ENCODE measurements around the gene TM9SF1. TPM values are rescaled to one million over a fixed set of nuclear protein-coding genes. Genes with fewer than 3 reads are reported as not detected.

The TM9SF1 gene
- total RNA-seq, 1 experiment from 2014 or later, result 41.9 TPM

DNA sequence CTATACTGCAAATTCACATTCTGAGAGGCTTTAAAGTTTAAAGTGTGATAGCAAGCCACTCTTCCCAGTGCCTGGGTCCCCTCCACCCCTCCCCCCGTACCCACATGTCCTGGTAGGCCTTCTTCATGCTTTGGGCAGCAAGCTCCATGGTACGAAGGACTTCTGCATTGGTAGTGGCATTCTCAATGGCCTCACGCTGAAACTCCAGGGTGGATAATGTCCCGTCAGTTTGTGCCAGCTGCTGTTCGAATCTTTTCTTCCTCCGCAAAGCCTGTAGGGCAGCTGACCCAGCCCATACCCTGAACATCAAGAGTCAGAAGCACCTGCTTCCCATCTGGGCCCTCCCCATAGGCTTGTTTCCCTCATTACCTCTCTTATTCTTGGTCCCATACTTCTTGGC, 16.1 kb upstream of the TM9SF1 start:
- Histone ChIP-seq H3K4me1 (peaks cover 12% of the 10 kb centered on the region), H3K4me3 (ENCODE audit: low read depth, low read length) (no peak overlapping the region), H3K36me3 (ENCODE audit: control insufficient read depth, insufficient read depth, low read length) (peaks cover 4% of the 10 kb centered on the region), H3K27me3 (replicated peaks; ENCODE audit: control insufficient read depth, insufficient read depth, low read length) (no peaks in the 10 kb centered on the region), H3K9me3 (no peaks in the 10 kb centered on the region)
- no TSS peak for BruUV-seq (replicated peaks)
- Mint-ChIP-seq H3K4me1 (ENCODE audit: low read depth, unreplicated experiment) (peaks cover 12% of the 10 kb centered on the region), H3K4me3 (ENCODE audit: unreplicated experiment) (no peak overlapping the region), H3K27ac (ENCODE audit: unreplicated experiment) (no peak overlapping the region), H3K27me3 (ENCODE audit: insufficient read depth, unreplicated experiment) (no peaks in the 10 kb centered on the region), H3K36me3 (ENCODE audit: insufficient read depth, unreplicated experiment) (peaks cover 72% of the 10 kb centered on the region), H3K9me3 (ENCODE audit: unreplicated experiment) (no peaks in the 10 kb centered on the region)
- ChIA-PET CTCF (interaction anchor here (0.9 kb wide), 1 partner anchor 31 kb away, joined by 3 read pairs; the partner anchor contains the start of gene TINF2), POLR2A (interaction anchor here (0.6 kb wide), 1 partner anchor 31 kb away, joined by 3 read pairs; the partner anchor contains the start of gene TINF2)
- TF ChIP-seq CTCF (IDR thresholded peaks at IDR 0.05; ENCODE audit: insufficient read depth in 1 of 2, low read depth in 1 of 2, low read length in 1 of 2, severe bottlenecking in 1 of 2, unreplicated experiment in 1 of 2), result no peak
- intact Hi-C loops (cut with micrococcal nuclease; ENCODE audit: unreplicated experiment), result no loop called here
- DNase-seq, result no peak

GRCh38 chr14:24207625-24208024, 12.4 kb upstream of the TM9SF1 start:
- intact Hi-C loops (cut with micrococcal nuclease; ENCODE audit: unreplicated experiment), result no loop called here
- H3K27me3 Mint-ChIP-seq (ENCODE audit: insufficient read depth, unreplicated experiment), result no peaks in the 10 kb centered on the region
- H3K36me3 ChIP-seq (ENCODE audit: control insufficient read depth, insufficient read depth, low read length), result peaks cover 4% of the 10 kb centered on the region
- peaks cover 6% of the 10 kb centered on the region for H3K9me3 ChIP-seq
- CTCF ChIA-PET, result interaction anchor here (0.7 kb wide), 1 partner anchor 68 kb away, joined by 3 read pairs; no protein-coding TSS in a partner anchor
- BruUV-seq (replicated peaks), result no TSS peak
- H3K27ac Mint-ChIP-seq (ENCODE audit: unreplicated experiment), result no peak overlapping the region
- no peaks in the 10 kb centered on the region for H3K4me1 Mint-ChIP-seq (ENCODE audit: low read depth, unreplicated experiment)
- no peaks in the 10 kb centered on the region for H3K27me3 ChIP-seq (replicated peaks; ENCODE audit: control insufficient read depth, insufficient read depth, low read length)
- H3K36me3 Mint-ChIP-seq (ENCODE audit: insufficient read depth, unreplicated experiment), result peaks cover 52% of the 10 kb centered on the region
- H3K4me1 ChIP-seq, result no peaks in the 10 kb centered on the region
- no peak for DNase-seq
- no peak for TF ChIP-seq CTCF (IDR thresholded peaks at IDR 0.05; ENCODE audit: insufficient read depth in 1 of 2, low read depth in 1 of 2, low read length in 1 of 2, severe bottlenecking in 1 of 2, unreplicated experiment in 1 of 2)
- no peak overlapping the region for H3K4me3 ChIP-seq (ENCODE audit: low read depth, low read length)
- H3K4me3 Mint-ChIP-seq (ENCODE audit: unreplicated experiment), result no peak overlapping the region
- POLR2A ChIA-PET, result no interaction called here
- peaks cover 8% of the 10 kb centered on the region for H3K9me3 Mint-ChIP-seq (ENCODE audit: unreplicated experiment)

DNA sequence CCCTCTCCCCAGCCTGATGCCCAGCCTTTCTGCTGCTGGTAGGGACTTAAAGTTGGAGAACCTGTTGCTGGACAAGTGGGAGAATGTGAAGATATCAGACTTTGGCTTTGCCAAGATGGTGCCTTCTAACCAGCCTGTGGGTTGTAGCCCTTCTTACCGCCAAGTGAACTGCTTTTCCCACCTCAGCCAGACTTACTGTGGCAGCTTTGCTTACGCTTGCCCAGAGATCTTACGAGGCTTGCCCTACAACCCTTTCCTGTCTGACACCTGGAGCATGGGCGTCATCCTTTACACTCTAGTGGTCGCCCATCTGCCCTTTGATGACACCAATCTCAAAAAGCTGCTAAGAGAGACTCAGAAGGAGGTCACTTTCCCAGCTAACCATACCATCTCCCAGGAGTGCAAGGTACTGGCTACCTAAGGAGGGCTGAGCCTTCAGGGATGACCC, 11.9 kb upstream of the TM9SF1 start:
- Histone ChIP-seq H3K4me1 (no peaks in the 10 kb centered on the region), H3K36me3 (ENCODE audit: control insufficient read depth, insufficient read depth, low read length) (peaks cover 4% of the 10 kb centered on the region), H3K27me3 (replicated peaks; ENCODE audit: control insufficient read depth, insufficient read depth, low read length) (no peaks in the 10 kb centered on the region), H3K4me3 (ENCODE audit: low read depth, low read length) (no peak overlapping the region), H3K9me3 (peaks cover 6% of the 10 kb centered on the region)
- H3K36me3 Mint-ChIP-seq (ENCODE audit: insufficient read depth, unreplicated experiment), result peaks cover 52% of the 10 kb centered on the region
- CTCF ChIA-PET, result no interaction called here
- no peaks in the 10 kb centered on the region for H3K27me3 Mint-ChIP-seq (ENCODE audit: insufficient read depth, unreplicated experiment)
- POLR2A ChIA-PET, result no interaction called here
- H3K4me3 Mint-ChIP-seq (ENCODE audit: unreplicated experiment), result no peak overlapping the region
- intact Hi-C loops (cut with micrococcal nuclease; ENCODE audit: unreplicated experiment), result no loop called here
- peaks cover 12% of the 10 kb centered on the region for H3K9me3 Mint-ChIP-seq (ENCODE audit: unreplicated experiment)
- no TSS peak for BruUV-seq (replicated peaks)
- no peak for TF ChIP-seq CTCF (IDR thresholded peaks at IDR 0.05; ENCODE audit: insufficient read depth in 1 of 2, low read depth in 1 of 2, low read length in 1 of 2, severe bottlenecking in 1 of 2, unreplicated experiment in 1 of 2)
- DNase-seq, result no peak
- H3K27ac Mint-ChIP-seq (ENCODE audit: unreplicated experiment), result no peak overlapping the region
- H3K4me1 Mint-ChIP-seq (ENCODE audit: low read depth, unreplicated experiment), result no peaks in the 10 kb centered on the region

All from Caco-2 (cell line).